ENCODE measurements around the gene FRAS1.
"Not testable (repeated sequence)": the region's sequence is repeated elsewhere in the genome, so short reads cannot be mapped to it uniquely, and the experiment has no call there.

The FRAS1 gene

GRCh38 chr4:78322032-78322431, 264.9 kb downstream of the FRAS1 start:
- DNase-seq (ENCODE audit: low read depth, low spot score) = no peak
- TF ChIP-seq FOXP2 (optimal IDR thresholded peaks at IDR 0.05; ENCODE audit: control extremely low read depth, extremely low read length, insufficient read depth) = no peak
- no peak for TF ChIP-seq POLR2AphosphoS5 (IDR thresholded peaks at IDR 0.05; ENCODE audit: borderline replicate concordance, low read depth, low read length)
- no peak for TF ChIP-seq EZH2 (IDR thresholded peaks at IDR 0.05)
- H3K9ac ChIP-seq (ENCODE audit: insufficient read length) = no peak overlapping the region
- no peaks in the 10 kb centered on the region for H3K9me3 ChIP-seq (ENCODE audit: low read depth, low read length)
- H3K4me3 ChIP-seq = no peak overlapping the region
- H3K36me3 ChIP-seq (ENCODE audit: insufficient read depth, low read length) = no peaks in the 10 kb centered on the region
- no peak overlapping the region for H3K27ac ChIP-seq

- no peak for TF ChIP-seq FOXP2 (optimal IDR thresholded peaks at IDR 0.05; ENCODE audit: control extremely low read depth, extremely low read length, insufficient read depth)
- TF ChIP-seq EZH2 (IDR thresholded peaks at IDR 0.05) = no peak
- TF ChIP-seq POLR2AphosphoS5 (IDR thresholded peaks at IDR 0.05; ENCODE audit: borderline replicate concordance, low read depth, low read length) = no peak
- DNase-seq (ENCODE audit: low read depth, low spot score) = no peak
- no peak overlapping the region for H3K9ac ChIP-seq (ENCODE audit: insufficient read length)
- H3K4me3 ChIP-seq = no peak overlapping the region
- no peaks in the 10 kb centered on the region for H3K36me3 ChIP-seq (ENCODE audit: insufficient read depth, low read length)
- H3K27ac ChIP-seq = no peak overlapping the region
- H3K9me3 ChIP-seq (ENCODE audit: low read depth, low read length) = no peaks in the 10 kb centered on the region
Measured at GRCh38 chr4:78323439-78323838, 266.3 kb downstream of the FRAS1 start.

- H3K9ac ChIP-seq (ENCODE audit: insufficient read length) = no peak overlapping the region
- TF ChIP-seq EZH2 (IDR thresholded peaks at IDR 0.05) = no peak
- no peak for TF ChIP-seq POLR2AphosphoS5 (IDR thresholded peaks at IDR 0.05; ENCODE audit: borderline replicate concordance, low read depth, low read length)
- TF ChIP-seq FOXP2 (optimal IDR thresholded peaks at IDR 0.05; ENCODE audit: control extremely low read depth, extremely low read length, insufficient read depth) = no peak
- H3K27ac ChIP-seq = peak overlapping the region; percentile 67
- H3K9me3 ChIP-seq (ENCODE audit: low read depth, low read length) = no peaks in the 10 kb centered on the region
- no peak for DNase-seq (ENCODE audit: low read depth, low spot score)
- H3K36me3 ChIP-seq (ENCODE audit: insufficient read depth, low read length) = no peaks in the 10 kb centered on the region
- H3K4me3 ChIP-seq = peak overlapping the region; percentile 51
Measured at GRCh38 chr4:78324625-78325024, 267.5 kb downstream of the FRAS1 start.

- no peaks in the 10 kb centered on the region for H3K9me3 ChIP-seq (ENCODE audit: low read depth, low read length)
- no peaks in the 10 kb centered on the region for H3K36me3 ChIP-seq (ENCODE audit: insufficient read depth, low read length)
- peak overlapping the region; percentile 67 for H3K27ac ChIP-seq
- H3K4me3 ChIP-seq = peak overlapping the region; percentile 51
- DNase-seq (ENCODE audit: low read depth, low spot score) = peak; percentile 55
- TF ChIP-seq FOXP2 (optimal IDR thresholded peaks at IDR 0.05; ENCODE audit: control extremely low read depth, extremely low read length, insufficient read depth) = no peak
- TF ChIP-seq EZH2 (IDR thresholded peaks at IDR 0.05) = no peak
- no peak for TF ChIP-seq POLR2AphosphoS5 (IDR thresholded peaks at IDR 0.05; ENCODE audit: borderline replicate concordance, low read depth, low read length)
- no peak overlapping the region for H3K9ac ChIP-seq (ENCODE audit: insufficient read length)
Measured at GRCh38 chr4:78325271-78326157, 268.4 kb downstream of the FRAS1 start.

GRCh38 chr4:78328591-78328990, 271.5 kb downstream of the FRAS1 start:
- not testable (repeated sequence) for H3K4me3 ChIP-seq; DNase-seq (ENCODE audit: low read depth, low spot score); H3K9ac ChIP-seq (ENCODE audit: insufficient read length); H3K36me3 ChIP-seq (ENCODE audit: insufficient read depth, low read length); H3K27ac ChIP-seq; H3K9me3 ChIP-seq (ENCODE audit: low read depth, low read length)

- DNase-seq (ENCODE audit: low read depth, low spot score) = no peak
- Histone ChIP-seq H3K9ac (ENCODE audit: insufficient read length) (no peak overlapping the region), H3K27ac (no peak overlapping the region), H3K36me3 (ENCODE audit: insufficient read depth, low read length) (no peaks in the 10 kb centered on the region), H3K4me3 (no peak overlapping the region), H3K9me3 (ENCODE audit: low read depth, low read length) (no peaks in the 10 kb centered on the region)
- TF ChIP-seq POLR2AphosphoS5 (IDR thresholded peaks at IDR 0.05; ENCODE audit: borderline replicate concordance, low read depth, low read length) = no peak
- TF ChIP-seq EZH2 (IDR thresholded peaks at IDR 0.05) = no peak
- TF ChIP-seq FOXP2 (optimal IDR thresholded peaks at IDR 0.05; ENCODE audit: control extremely low read depth, extremely low read length, insufficient read depth) = no peak
Measured at GRCh38 chr4:78331186-78331585, 274.1 kb downstream of the FRAS1 start.

- DNase-seq (ENCODE audit: low read depth, low spot score) = no peak
- no peak overlapping the region for H3K4me3 ChIP-seq
- H3K27ac ChIP-seq = no peak overlapping the region
- no peaks in the 10 kb centered on the region for H3K9me3 ChIP-seq (ENCODE audit: low read depth, low read length)
- no peaks in the 10 kb centered on the region for H3K36me3 ChIP-seq (ENCODE audit: insufficient read depth, low read length)
- no peak for TF ChIP-seq FOXP2 (optimal IDR thresholded peaks at IDR 0.05; ENCODE audit: control extremely low read depth, extremely low read length, insufficient read depth)
- no peak for TF ChIP-seq EZH2 (IDR thresholded peaks at IDR 0.05)
- TF ChIP-seq POLR2AphosphoS5 (IDR thresholded peaks at IDR 0.05; ENCODE audit: borderline replicate concordance, low read depth, low read length) = no peak
- H3K9ac ChIP-seq (ENCODE audit: insufficient read length) = no peak overlapping the region
Measured at GRCh38 chr4:78331965-78332364, 274.8 kb downstream of the FRAS1 start.

GRCh38 chr4:78332976-78333375, 275.9 kb downstream of the FRAS1 start:
- TF ChIP-seq POLR2AphosphoS5 (IDR thresholded peaks at IDR 0.05; ENCODE audit: borderline replicate concordance, low read depth, low read length) (no peak), FOXP2 (optimal IDR thresholded peaks at IDR 0.05; ENCODE audit: control extremely low read depth, extremely low read length, insufficient read depth) (no peak), EZH2 (IDR thresholded peaks at IDR 0.05) (no peak)
- DNase-seq (ENCODE audit: low read depth, low spot score) = no peak
- no peaks in the 10 kb centered on the region for H3K36me3 ChIP-seq (ENCODE audit: insufficient read depth, low read length)
- no peak overlapping the region for H3K9ac ChIP-seq (ENCODE audit: insufficient read length)
- H3K27ac ChIP-seq = no peak overlapping the region
- H3K9me3 ChIP-seq (ENCODE audit: low read depth, low read length) = no peaks in the 10 kb centered on the region
- no peak overlapping the region for H3K4me3 ChIP-seq
